ENCODE results near the gene THSD7A. TPM values are rescaled to one million over a fixed set of nuclear protein-coding genes. Genes with fewer than 3 reads are reported as not detected.

The THSD7A gene
- 16.1 and 17.4 TPM in 2 replicates for total RNA-seq

DNA sequence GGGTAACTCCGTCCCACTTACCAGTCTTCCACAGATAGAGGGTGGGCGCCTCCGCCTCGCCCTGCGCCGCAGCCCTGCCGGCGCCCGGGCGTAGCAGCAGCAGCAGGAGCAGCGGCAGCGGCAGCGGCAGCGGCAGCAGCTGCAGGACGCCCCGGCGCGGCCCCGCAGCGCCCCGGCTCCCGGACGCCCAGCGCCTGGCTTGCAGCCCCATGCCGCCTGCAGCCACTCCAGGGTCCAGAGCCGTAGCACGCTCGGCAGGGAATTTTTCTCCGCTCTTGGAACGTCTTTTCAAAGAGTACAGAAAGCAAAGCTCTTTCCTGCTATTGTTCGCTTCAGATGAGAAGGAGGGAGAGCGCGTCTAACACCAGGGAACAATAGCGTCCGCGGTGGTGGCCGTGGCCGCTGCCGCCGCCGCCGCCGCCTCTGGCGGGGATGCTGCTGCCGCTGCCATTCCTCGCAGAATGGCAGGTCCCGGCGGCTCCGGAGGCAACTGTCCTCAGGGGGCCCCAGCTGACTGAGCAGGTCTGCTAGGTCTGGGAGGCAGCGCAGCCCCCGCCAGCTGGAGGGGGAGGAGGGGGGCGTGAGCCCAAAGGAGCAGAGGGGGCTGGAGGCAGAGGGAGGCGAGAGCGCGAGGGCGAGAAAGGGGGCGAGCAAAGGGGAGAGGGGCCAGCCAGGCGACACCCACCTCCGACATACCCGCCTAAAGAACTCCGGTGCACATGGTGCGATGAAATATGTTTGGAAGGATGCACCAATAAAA, at the start of gene THSD7A:
THSD7A (minus strand) TSS at position 463 of the 760 bp plus-strand sequence; CDS start at position 211, 252 bp downstream.
- DNase-seq (ENCODE audit: low read depth in 2 of 2), result peak; percentile 77 to 81

GRCh38 chr7:11881680-11882079, 49.7 kb upstream of the THSD7A start:
- DNase-seq (ENCODE audit: low read depth in 2 of 2), result no peak

GRCh38 chr7:11875635-11876034, 43.6 kb upstream of the THSD7A start:
- no peak for DNase-seq (ENCODE audit: low read depth in 2 of 2)

DNA sequence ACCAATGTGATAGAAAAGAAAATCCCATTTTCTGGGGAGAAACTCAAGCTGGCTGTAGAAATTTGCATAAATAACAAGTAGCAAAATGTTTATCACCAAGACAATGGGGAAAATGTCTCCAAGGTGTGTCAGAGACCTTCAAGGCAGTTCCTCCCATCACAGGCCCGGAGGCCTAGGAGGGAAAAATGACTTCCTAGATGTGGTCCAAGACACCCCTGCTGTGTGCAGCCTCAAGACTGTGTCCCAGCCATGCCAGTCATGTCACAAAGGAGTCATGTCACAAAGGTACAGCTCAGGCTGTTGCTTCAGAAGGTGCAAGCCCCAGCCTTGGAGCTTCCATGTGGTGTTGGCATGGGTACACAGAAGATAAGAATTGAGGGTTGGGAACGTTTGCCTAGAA, 33.7 kb upstream of the THSD7A start:
- no peak for DNase-seq (ENCODE audit: low read depth in 2 of 2)

DNA sequence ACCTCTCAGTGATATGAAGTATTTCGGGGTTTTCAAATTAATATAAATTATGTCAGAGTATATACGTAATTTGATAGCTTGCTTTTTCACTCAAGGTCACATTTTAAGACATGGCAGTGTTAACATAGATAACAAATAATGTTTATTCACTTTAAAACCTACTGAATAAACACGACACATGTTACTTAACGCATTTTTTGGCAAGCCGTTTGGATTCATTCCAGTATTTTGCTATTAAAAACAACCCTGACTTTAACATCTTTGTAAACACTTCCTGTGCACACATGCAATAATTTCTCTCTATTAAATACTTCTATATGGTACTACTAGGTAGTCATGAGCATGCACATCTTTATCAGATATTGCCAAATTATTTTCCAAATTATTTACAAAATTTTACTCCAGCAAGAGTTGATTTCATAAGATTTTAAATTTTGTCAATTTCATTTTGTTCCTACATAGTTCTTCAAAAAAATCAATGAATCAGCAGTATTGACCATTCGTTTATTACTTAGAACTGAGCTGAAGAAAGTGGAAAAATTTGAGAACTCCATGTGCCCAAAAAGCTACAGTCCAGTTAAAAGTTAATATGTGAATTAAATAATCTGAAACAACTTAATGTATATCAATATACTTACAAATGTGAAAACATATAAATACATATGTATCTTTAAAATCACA, 26.8 kb upstream of the THSD7A start:
- DNase-seq (ENCODE audit: low read depth in 2 of 2), result peak; percentile 55 to 82

- DNase-seq (ENCODE audit: low read depth in 2 of 2), result peak in 1 of 2 donors; percentile 1
These were observed 26.0 kb upstream of the THSD7A start for GRCh38 chr7:11858026-11858425.

GRCh38 chr7:11848251-11848650, 16.3 kb upstream of the THSD7A start:
- DNase-seq (ENCODE audit: low read depth in 2 of 2), result no peak

DNA sequence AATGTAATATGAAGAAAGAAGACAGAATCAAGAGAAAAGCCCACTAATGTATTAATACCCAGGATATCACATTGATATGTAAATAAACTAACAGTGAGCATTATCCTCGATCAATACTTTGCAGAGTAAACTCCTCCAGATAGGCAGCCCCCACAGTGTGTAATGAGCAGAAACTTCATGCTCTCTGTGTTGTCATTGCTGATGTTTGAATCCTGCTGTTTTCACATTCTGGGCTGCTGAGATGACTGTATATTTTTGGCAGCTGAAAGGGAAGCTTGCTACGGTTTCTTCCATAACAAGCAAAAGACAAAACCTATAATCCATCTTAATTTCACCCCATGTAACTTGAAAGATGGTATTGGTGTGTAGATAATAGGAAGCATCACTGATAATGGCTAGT, 15.3 kb upstream of the THSD7A start:
- DNase-seq (ENCODE audit: low read depth in 2 of 2), result no peak

GRCh38 chr7:11846361-11846955, 14.5 kb upstream of the THSD7A start:
- no peak for DNase-seq (ENCODE audit: low read depth in 2 of 2)

GRCh38 chr7:11843113-11843765, 11.2 kb upstream of the THSD7A start:
- peak in 1 of 2 donors; percentile 4 for DNase-seq (ENCODE audit: low read depth in 2 of 2)

GRCh38 chr7:11841657-11842056, 9.7 kb upstream of the THSD7A start:
- DNase-seq (ENCODE audit: low read depth in 2 of 2), result no peak

DNA sequence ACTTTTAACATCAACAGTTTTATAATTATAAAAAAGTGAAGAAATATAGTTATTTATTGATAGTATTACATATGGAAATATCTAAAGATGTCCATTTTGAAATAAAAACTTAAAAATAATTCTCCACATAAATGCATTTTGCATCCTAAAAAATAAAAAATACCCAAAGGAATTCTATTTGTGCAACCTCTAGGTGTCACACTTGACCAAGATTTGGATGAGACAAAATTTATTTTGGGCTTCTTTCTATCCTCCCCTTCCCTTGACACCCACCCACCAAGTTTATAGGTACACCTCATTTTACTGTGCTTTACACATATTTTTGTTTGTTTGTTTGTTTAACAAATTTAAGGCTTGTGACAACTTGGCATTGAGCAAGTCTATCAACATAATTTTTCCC, 3.3 kb upstream of the THSD7A start:
- peak; percentile 7 to 36 for DNase-seq (ENCODE audit: low read depth in 2 of 2)

- no peak for DNase-seq (ENCODE audit: low read depth in 2 of 2)
These were observed 1.4 kb upstream of the THSD7A start for GRCh38 chr7:11833431-11833830.

- peak in 1 of 2 donors; percentile 60 for DNase-seq (ENCODE audit: low read depth in 2 of 2)
These were observed 752 bp downstream of the THSD7A start for GRCh38 chr7:11831156-11831735.

- peak; percentile 60 to 68 for DNase-seq (ENCODE audit: low read depth in 2 of 2)
These were observed 1.3 kb downstream of the THSD7A start for GRCh38 chr7:11830582-11831155.

- DNase-seq (ENCODE audit: low read depth in 2 of 2), result no peak
These were observed 2.0 kb downstream of the THSD7A start for GRCh38 chr7:11829954-11830353.

GRCh38 chr7:11819947-11820346, 12.1 kb downstream of the THSD7A start:
- no peak for DNase-seq (ENCODE audit: low read depth in 2 of 2)

- no peak for DNase-seq (ENCODE audit: low read depth in 2 of 2)
These were observed 12.7 kb downstream of the THSD7A start for GRCh38 chr7:11819271-11819670.

DNA sequence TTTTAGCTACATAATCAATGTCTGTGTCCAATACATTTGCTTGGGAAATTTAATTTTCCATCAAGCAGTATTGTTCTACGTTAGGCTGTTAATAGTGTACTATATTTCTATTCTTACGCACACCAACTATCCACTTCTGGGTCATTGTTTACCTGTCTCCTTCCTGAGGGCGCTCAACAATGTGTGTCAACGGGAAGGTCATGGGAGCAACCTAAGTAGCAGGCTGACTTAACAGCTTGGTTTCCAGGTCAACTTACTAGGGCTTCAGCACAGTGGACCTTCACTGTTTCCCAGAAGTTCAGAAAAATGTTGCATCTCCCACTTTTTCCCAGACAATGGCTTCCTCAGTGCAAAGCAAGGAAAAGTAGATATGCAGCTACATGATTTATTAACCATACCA, 13.7 kb downstream of the THSD7A start:
- peak; percentile 85 to 93 for DNase-seq (ENCODE audit: low read depth in 2 of 2)

DNA sequence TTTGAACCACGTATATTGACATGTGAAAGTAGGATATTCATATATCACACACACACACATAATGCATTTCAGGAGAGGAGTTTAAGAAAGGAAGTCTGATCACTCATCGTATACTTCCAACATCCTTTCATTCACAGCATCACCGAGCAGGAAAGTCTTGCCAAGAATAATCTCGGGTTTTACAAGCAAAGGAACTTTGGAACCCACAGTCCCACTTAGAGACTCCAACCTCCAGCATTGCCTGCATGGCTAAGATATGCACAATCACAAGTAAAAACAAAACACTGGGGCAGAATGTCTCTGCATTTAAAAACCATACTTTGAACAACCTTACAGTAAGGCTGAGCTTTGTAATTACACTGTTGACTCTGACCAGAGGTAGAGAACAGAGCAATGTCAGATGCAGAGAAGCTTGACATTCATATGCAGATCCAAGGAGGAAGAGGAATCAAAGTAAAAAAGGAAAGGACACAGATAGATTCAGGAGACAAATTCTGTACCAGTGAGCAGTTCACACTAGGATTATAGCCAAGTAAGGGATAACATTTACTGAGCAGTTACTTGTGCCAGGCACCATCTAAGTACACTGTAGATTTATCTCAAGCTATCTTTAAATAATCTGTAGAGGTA, 14.8 kb downstream of the THSD7A start:
- DNase-seq (ENCODE audit: low read depth in 2 of 2), result peak in 1 of 2 donors; percentile 40

DNA sequence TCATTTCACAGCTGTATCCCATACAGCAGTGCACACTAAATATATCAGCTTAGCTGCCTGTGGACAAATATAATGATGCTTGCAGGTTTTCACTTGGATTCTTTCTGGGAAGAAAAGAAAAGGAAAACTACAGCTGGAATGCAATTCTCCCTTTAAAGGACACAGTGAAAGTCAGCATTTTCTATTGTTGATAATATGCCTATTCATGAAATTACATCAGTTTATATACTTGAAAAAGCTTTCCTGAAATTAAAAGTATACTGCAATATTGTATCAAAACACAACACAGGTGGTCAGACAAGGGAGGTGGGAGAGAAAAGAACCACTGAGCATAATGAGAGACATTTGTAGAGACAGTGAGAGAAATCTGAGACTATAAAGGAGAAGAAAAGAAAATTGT, 20.3 kb downstream of the THSD7A start:
- DNase-seq (ENCODE audit: low read depth in 2 of 2), result no peak

Data from lung microvascular endothelial cell (primary cell).